ENCODE measurements around the gene HDLBP.

HDLBP gene

DNA sequence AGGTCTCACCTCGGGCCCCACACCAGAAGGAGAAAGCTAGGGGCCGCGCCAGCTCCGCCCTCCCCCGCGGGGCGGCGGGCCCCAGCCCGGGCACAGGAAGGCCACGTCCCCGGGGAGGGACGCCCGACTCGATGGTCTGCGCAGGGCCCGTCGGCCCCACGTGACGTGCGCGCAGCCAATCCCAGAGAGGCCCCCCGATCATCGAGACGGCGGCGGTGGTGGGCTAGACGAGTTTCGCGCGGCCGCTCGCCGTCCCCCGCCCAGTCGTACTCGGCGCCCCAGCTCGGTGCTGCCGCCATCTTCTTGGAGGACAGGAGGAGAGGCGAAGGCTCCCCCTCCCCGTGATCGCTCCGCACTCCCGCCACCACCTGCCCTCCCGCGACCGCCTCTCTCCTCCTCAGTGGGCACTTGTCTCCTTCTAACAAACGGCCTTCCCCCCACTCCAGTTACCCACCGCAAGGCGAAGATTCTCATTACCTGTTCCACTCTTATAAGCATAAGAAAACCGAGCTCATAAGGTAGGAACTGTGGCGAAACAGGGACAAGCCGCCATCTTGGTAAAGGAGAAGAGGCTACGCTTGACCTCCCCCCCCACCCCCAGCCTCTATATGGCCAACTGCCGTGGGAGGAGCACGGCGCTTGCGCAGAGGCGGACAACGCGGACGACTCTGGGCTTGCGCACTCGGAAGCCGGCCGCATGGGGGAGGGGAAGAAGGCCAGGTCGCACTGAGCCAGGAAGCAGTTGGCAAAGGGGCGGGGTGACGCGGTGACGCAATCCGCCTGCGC is at the start of gene HDLBP:
HDLBP (minus strand) TSS at position 580 of the 786 bp plus-strand sequence. CDS start 48,803 bp downstream, outside the sequence.
- peak; percentile 100 for DNase-seq

GRCh38 chr2:241364781-241365180 is 49.3 kb upstream of the HDLBP start:
- DNase-seq = no peak

- no peak for DNase-seq
Measured at GRCh38 chr2:241363426-241363825, 48.0 kb upstream of the HDLBP start.

DNA sequence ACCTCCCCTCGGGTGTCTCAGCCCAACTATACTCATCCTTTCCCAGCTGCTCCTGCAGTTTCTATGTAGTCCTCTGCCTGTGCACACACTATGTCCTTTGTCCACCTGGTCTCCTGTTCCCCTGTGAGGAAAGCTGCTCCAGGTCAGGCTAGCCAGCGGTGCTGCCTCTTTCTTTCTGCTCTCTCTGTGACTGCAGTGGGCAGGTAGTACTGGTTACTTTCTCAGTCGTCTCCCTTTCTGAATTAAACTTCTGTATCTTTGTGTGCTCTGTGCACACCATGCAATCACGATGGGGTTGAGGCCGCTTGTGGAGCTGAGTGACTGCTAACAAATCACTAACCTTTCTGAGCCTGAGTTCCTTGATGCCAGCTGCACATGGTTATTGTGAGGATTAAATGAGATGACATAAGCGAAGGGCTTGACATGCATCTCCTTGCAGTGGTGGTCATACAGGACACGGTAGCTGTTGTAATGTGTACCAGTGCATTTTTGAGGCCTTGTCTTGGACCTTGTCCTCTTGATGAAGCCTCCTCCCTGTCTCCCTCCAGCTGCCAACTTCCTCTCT is 44.1 kb upstream of the HDLBP start:
- no peak for DNase-seq

DNA sequence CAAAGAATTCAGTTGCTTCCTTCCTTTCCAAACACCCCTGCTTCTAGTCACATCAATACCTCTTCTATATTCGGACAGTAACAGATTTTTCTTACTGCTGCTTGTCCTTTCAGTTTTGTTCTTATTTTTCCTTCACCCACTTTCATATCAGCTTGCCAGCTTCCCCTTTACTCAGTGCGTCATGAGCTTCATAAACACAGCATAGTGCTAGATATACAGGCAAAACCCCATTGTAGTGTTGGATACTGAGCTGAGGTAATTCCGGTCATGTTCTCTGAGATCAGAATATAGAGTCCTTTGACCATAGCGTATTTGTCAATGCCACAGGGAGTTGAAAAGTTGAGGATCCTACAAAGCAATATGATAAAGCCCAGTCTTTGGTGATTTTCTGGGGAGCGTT is 43.0 kb upstream of the HDLBP start:
- no peak for DNase-seq

DNA sequence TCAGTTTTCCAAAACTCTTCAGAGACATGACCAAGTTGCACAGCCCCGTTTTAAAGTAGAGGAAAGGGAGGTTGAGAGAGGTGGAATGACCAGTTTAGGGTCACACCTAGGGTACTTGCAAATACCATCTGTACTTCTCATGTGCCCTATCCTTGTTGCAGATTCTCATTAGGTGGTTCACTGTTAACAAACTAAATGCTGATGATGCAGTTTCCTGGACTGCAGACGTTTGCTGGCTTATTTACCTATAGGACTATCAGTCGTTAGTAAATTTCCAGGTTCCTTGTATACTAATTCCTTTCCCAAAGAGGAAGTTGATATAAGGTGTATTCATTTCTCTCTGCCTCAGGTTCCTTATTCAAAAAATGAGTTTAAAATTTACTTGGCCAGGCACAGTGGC is 42.1 kb upstream of the HDLBP start:
- DNase-seq = no peak

GRCh38 chr2:241356871-241357260 is 41.4 kb upstream of the HDLBP start:
- no peak for DNase-seq

DNA sequence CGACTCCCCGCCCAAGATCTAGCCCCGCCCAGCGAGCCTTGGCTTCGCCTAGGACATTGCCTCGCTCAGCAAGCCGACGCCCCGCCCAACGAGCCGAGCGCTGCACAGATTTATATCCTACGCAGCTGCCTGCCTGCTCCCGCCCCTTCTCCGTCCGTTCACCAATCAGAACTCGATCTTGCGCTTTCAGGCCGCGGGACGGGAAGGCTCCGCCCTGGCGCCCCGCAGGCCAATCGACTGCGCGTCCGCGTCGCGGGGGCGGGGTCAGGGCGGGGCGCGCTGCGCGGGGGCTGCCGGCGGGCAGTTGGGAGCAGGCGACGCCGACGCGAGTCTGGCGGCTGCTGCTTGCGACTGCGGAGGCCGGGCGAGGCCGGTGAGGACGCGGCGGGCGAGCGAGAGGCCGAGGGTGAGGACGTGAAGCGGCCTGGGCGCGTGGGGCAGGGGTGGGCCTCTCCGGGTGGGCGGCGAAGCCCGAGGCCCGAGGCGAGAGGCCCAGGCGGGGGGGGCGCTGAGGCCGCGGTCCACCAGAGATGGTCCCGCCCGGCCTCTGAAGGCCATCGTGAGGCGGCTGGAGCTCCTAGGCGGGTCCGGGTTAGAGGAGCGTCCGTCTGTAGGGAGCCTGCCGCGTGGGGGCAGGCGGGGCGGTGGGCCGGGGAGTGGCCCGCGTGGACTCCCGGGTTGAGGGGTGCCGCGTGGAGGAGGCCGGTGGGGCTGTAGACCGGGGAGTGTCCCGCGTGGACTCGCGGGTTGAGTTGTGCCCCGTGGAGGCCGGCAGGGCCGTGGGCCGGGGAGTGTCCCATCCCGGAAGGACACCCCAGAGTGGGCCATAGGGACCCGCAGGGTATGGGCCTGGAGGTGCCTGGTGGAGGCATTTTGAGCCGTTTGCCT is 40.8 kb upstream of the HDLBP start, which contains the start of gene FARP2:
FARP2 (plus strand) TSS at position 303 of the 888 bp plus-strand sequence. CDS start 16,823 bp downstream, outside the sequence.
- peak; percentile 97 for DNase-seq

GRCh38 chr2:241354668-241355658 is 39.5 kb upstream of the HDLBP start:
- DNase-seq = peak; percentile 78

DNA sequence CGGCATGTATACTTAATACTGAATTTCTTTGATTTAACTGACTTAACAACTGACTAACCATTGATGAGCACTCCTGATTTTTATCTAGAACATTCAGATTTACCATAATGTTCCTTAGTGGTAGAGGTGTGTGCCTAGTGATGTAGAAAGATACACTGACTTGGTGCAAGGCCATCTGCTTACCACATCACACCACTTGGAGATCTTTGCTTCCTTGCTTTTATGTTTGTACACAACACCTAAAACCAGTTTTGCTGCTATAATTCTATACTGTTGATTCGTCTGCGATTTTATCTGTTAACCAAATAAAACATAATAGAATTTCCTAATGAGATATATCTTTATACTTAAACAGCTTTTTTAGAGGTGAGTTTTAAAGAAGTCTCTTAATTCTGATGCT is 36.8 kb upstream of the HDLBP start:
- DNase-seq = no peak

- no peak for DNase-seq
Measured at GRCh38 chr2:241351640-241352031, 36.2 kb upstream of the HDLBP start.

DNA sequence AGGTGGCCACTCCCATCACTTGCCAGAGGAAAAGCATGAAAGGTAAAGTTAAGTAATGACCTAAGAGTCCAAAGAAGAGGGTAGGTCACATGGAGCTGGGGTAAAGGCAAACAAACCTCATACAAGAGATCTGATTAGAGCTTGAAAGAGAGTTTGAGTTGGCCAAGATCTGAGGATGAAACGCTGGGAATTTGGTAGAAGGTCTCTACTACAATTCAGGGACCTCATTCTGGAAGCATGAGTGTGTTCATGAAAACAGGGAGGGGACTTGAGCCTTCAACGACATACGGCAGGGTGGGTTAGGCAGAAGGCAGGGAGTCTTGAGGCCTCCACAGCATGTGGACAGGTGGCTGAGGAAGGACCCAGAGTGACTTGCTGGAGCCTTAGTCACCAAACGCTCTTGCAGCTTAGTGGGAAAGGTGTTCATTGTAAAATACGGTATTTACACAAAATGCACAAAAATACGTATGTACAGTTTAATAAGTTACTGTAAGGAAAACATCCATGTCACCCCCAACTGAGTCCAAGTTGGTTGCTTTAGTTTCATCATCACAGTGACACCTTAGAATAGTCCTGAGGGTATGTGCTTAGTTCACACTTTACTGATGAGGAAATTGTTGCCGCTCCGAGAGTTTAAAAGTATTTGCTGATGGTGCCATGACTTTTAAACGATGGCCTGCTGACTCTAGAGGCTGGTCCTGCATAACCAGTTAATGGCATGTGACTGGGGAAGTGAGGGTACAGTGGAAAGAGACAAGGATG is 35.6 kb upstream of the HDLBP start:
- DNase-seq = no peak

GRCh38 chr2:241350530-241350877 is 35.0 kb upstream of the HDLBP start:
- no peak for DNase-seq

- no peak for DNase-seq
Measured at GRCh38 chr2:241349941-241350340, 34.5 kb upstream of the HDLBP start.

DNA sequence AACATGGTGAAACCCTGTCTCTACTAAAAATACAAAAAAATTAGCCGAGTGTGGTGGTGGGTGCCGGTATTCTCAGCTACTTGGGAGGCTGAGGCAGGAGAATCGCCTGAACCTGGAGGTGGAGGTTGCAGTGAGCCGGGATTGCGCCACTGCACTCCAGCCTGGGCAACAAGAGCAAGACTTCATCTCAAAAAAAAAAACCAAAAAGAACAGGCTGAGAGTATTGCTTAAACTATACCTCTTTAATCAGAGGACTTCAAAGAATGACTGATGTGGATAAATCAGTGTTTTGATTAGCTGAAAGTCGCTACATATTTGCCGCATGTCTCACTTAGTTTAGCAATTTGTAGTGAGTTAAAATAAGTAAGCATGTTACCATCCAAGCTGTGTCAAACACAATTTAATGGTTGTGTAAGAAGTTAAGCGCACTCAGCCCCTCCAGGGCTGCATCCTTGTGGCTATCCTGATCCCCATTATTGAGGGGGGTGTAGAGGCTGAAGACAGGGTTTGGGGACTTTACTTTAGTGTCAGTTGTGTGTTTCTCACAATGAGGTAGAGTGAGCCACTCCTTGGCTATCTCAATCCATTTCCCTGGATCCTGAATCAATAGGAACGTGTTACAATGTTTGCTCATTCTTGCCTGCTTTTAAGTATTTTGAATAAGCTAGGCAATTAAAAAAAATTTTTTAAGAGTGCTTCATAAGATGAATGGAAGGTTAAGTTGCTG is 29.6 kb upstream of the HDLBP start:
- DNase-seq = no peak

DNA sequence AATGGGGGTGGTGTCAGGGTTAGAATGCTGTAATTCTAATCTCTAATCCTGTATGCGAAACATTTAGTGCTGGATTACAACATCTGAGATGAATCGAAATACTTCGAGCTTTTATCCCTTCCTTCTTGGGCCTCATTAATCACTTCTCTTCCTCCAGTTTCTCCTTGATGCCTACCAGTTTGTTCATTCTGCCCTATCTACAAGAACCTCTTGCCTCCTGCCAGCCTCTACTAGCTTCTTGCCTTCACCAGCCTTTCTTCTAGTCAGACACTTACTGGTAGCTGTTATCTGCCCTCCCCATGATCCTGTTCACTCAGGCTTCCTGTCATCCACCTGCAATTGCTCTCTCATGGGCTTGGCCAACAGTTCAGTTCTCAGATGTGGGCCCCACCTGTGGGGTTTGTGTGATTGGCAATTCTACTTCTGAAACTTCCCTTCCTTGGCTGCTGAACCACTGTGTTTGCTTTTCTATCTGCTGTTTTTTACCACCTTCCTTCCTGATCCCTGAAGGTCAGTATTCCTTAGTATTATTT is 25.2 kb upstream of the HDLBP start:
- DNase-seq = no peak

DNA sequence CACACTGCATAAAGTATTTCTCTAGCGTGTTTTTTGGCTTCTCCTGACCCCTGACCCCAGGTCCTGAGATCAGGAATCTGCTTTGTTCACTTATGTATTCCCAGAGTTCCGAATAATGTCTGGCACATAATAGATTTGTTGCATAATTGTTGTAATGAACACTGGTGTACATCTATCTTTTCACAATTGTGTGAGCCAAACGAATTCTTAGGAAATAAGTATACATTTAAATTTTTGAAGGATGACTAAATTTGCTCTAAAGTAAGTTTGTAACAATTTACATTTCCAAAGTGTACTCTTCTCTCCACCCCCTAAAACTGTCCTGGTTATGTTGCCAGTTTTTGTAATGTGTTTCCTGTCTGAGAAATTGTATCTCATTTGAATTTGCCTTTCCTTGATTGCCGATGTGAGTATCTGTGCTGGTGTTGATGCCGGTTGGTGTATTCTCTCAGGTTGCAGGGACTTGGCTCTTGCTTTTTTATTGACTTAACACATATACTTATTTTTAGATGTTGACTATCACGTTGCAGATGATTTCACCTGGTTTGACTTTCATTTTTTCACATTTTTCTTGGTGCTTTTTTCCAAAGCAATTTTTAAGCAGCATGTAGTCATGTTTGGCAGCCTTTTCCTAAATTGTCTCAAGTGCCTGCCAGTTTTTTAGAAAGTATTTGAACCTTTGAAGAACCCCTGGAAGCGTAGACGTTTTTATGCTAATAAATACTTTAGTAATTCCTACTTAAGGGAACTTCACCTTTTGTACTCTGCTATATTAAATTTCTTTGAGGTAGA is 24.6 kb upstream of the HDLBP start:
- DNase-seq = no peak

GRCh38 chr2:241334813-241335212 is 19.3 kb upstream of the HDLBP start:
- no peak for DNase-seq

DNA sequence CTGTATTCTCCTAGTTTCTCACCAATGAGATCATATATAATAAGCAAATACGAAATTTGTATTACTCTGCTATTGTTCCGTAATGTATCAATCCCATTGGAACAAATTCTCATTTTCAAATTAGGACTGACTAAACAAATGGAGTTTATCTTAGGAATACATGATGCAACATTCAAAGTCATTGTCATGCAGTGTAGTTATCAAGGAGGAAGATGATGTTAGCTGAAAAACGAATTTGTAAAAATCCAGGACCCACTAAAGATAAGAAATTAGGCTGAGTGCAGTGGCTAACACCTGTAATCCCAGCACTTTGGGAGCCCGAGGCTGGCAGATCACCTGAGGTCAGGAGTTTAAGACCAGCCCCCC is 15.1 kb upstream of the HDLBP start:
- no peak for DNase-seq

Data from activated CD8-positive, alpha-beta memory T cell treated with anti-CD3 and anti-CD28 coated beads for 24 hours (primary cell).